ENCODE results near the gene SYT15. TPM values are rescaled to one million over a fixed set of nuclear protein-coding genes. Genes with fewer than 3 reads are reported as not detected.

SYT15 gene
- total RNA-seq, 6 experiments from 2014 or later: 0.31 to 3.7 (median 2.9) TPM

DNA sequence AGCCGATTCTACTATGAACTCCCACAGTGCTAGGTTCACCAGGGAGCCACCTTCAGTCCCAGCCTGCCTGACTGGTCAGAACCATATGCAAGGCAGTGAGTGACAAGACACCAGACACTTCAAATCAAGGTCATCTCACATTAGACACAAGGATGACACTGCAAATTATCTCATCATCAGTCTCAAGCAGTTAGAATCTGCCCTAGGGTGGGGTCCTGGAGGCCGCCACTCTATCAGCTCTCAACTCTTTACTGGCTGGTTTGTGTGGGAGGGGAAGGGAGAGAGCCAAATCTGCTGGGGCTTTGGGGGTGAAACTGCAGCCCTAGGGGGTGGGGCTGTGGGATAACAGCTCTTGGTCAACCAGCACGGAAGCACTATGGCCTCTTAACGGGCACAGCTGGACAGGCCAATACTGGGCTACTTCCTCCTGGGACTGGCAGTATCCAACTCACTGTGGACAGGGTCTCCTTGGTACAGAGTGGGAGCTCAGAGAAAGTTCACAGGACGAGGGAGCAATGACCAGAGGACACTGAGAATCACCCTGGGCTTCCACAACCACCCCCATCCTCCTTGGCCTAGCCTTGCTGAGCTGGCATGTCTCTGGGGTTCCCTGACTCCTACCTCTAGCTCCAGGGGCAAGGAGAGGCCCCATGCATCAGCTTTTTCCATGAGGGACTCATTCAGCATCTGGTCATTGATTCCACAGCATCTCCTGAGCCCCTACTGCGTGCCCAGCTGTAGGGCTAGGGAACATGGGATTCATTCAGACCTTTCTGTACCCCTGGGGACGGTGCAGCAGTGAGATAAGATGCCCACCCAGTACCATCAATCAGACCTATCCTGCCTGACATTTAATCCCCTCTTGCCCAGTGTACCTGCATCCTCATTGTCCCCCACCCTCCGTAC lies 27.9 kb upstream of the SYT15 start:
- H3K27me3 Mint-ChIP-seq (ENCODE audit: insufficient read depth): peaks cover 13% of the 10 kb centered on the region
- no peaks in the 10 kb centered on the region for H3K4me1 Mint-ChIP-seq (ENCODE audit: low read depth)
- no peak overlapping the region for H3K27ac Mint-ChIP-seq
- TF ChIP-seq, protein P1, sequence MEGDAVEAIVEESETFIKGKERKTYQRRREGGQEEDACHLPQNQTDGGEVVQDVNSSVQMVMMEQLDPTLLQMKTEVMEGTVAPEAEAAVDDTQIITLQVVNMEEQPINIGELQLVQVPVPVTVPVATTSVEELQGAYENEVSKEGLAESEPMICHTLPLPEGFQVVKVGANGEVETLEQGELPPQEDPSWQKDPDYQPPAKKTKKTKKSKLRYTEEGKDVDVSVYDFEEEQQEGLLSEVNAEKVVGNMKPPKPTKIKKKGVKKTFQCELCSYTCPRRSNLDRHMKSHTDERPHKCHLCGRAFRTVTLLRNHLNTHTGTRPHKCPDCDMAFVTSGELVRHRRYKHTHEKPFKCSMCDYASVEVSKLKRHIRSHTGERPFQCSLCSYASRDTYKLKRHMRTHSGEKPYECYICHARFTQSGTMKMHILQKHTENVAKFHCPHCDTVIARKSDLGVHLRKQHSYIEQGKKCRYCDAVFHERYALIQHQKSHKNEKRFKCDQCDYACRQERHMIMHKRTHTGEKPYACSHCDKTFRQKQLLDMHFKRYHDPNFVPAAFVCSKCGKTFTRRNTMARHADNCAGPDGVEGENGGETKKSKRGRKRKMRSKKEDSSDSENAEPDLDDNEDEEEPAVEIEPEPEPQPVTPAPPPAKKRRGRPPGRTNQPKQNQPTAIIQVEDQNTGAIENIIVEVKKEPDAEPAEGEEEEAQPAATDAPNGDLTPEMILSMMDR (IDR thresholded peaks at IDR 0.05): no peak
- no peak for DNase-seq
- H3K9me3 Mint-ChIP-seq: no peaks in the 10 kb centered on the region
- H3K36me3 Mint-ChIP-seq (ENCODE audit: low read depth): no peaks in the 10 kb centered on the region
- no peak overlapping the region for H3K4me3 Mint-ChIP-seq

DNA sequence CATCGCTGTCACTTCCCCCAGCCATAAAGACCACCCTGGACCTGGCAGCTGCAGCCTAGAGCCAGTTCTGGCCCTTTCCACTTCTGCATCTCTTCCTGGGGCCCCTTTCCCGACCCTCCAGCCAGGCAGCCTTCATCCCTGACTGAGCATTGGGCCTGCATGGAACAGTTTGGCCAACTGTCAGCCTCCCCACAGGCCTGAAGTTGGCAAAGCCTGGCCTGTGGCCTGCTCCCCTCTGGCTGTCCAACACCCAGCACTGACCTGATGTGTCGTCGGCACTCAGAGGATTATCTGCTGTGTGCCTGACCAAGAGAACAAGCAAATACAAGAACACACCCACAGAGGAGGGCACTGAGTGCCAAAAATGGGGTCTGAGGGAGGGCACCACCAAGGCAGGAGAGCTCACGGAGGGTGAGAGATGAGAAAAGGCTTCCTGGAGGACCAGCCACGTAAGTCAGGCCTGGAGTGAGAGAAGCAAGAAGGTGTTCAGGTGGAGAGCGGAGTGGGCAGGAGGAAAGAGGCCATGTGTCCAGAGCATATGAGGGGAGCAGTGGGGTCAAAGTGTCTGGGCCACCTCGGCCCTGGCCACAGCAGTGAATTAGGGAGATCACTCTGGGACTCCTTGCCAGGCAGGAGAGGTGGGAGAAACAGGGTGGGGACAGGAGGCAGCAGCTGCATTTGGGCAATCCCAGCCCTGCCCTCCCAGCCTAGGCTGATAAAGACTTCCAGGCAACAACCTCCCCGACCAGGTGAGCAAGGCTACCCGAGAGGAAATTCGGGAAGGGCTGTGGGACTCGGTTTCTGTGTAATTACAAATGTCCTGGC lies 27.0 kb upstream of the SYT15 start:
- Mint-ChIP-seq H3K27ac (no peak overlapping the region), H3K4me1 (ENCODE audit: low read depth) (no peaks in the 10 kb centered on the region), H3K4me3 (no peak overlapping the region), H3K27me3 (ENCODE audit: insufficient read depth) (peaks cover 15% of the 10 kb centered on the region), H3K36me3 (ENCODE audit: low read depth) (no peaks in the 10 kb centered on the region), H3K9me3 (no peaks in the 10 kb centered on the region)
- DNase-seq: no peak
- TF ChIP-seq, protein P1 (IDR thresholded peaks at IDR 0.05): no peak

DNA sequence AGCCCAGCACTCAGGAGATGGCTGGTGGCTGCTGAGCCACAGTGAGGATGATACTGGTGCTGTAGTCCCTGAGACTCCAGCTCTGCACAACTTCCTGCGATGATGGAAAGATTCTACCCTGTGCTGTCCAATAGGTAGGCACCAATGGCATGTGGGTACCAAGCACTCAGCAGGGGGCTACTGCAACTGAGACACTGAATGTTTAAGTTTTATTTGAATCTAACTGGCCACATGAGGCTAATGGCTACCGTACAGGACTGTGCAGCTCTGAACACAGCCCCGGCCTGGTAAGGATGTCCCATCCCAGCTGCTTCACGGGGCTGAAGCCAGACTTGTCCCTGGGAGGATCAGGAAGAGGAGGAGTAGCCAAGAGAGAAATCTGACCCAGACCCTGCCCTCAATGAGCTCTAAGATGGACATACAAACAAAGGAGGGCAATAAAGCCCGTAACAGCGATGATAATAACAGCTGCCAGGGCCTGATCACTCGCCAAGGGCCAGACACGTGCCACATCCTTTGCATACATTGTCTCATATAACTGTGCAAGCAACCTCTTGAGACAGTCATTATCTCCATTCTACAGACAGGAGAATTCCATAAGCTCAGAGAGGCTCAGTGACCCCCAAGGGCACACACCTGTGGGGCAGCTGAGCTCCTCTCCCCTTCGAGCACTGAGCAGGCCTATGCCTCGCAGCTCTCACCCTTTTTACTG lies 26.2 kb upstream of the SYT15 start:
- peaks cover 21% of the 10 kb centered on the region for H3K27me3 Mint-ChIP-seq (ENCODE audit: insufficient read depth)
- TF ChIP-seq, protein P1 (IDR thresholded peaks at IDR 0.05): no peak
- no peak overlapping the region for H3K4me3 Mint-ChIP-seq
- no peaks in the 10 kb centered on the region for H3K9me3 Mint-ChIP-seq
- H3K27ac Mint-ChIP-seq: no peak overlapping the region
- no peaks in the 10 kb centered on the region for H3K36me3 Mint-ChIP-seq (ENCODE audit: low read depth)
- H3K4me1 Mint-ChIP-seq (ENCODE audit: low read depth): no peaks in the 10 kb centered on the region
- DNase-seq: no peak

DNA sequence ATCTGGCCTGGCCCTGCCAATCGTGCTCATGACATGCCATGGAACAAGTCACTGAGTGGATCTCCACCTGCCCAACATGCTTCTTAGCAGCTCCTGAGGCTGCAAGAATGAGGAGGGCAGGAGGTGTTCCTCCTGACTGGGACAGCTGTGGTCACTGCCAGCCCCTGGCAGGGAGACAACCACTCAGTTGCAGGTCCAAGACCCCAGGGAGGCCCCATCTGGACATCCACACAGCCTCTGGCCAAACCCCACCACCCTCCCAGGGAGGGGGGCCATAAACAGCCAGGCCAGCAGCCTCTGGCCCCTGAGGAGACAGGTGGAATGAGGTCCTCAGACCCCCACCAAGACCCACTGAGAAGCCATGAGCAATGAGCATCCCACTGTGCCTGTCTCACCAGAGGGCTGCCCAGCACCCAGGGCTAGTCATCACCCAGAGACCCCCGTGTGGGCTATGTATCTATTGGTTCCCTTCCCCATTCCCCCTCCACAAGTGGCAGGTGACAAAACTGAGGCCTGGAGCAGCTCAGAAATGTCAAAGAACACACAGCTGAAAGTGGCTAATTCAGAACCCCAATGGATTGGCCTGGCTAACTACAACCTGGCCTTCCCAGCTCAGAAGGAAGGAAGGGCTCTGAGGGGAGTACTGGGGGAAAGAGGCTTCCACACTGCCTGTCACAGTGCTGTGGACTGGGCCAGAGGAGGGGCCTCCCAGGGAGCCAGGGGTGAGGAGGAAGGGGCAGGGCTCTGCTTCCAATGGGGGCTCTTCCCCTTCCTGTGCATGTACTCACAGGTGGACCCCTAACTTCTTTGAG lies 25.5 kb upstream of the SYT15 start:
- Mint-ChIP-seq H3K27ac (no peak overlapping the region), H3K27me3 (ENCODE audit: insufficient read depth) (peaks cover 17% of the 10 kb centered on the region), H3K4me1 (ENCODE audit: low read depth) (no peaks in the 10 kb centered on the region), H3K4me3 (no peak overlapping the region), H3K9me3 (no peaks in the 10 kb centered on the region), H3K36me3 (ENCODE audit: low read depth) (no peaks in the 10 kb centered on the region)
- TF ChIP-seq, protein P1 (IDR thresholded peaks at IDR 0.05): no peak
- DNase-seq: no peak

All from HFFc6 (cell line).